Measurements from ENCODE around the gene KCNJ14. TPM values are rescaled to one million over a fixed set of nuclear protein-coding genes. Genes with fewer than 3 reads are reported as not detected.

Gene KCNJ14
- total RNA-seq, 1 donor from 2014 or later: 1.4 TPM

- H3K9ac ChIP-seq (ENCODE audit: low read length): no peak overlapping the region
- H3K27ac ChIP-seq (ENCODE audit: low read depth, low read length): no peak overlapping the region
- H3K79me2 ChIP-seq (ENCODE audit: insufficient read depth, low read length): peaks cover 6% of the 10 kb centered on the region
- H3K36me3 Mint-ChIP-seq (ENCODE audit: low read depth, unreplicated experiment): peaks cover 14% of the 10 kb centered on the region
- no peaks in the 10 kb centered on the region for H3K27me3 ChIP-seq (ENCODE audit: insufficient read depth, low read length)
- H4K20me1 ChIP-seq (ENCODE audit: insufficient read depth, low read length): peaks cover 63% of the 10 kb centered on the region
- FAIRE-seq (no peak), DNase-seq (ENCODE audit: low read depth) (no peak)
- H3K27me3 Mint-ChIP-seq (ENCODE audit: low read depth, unreplicated experiment): no peaks in the 10 kb centered on the region
- no peaks in the 10 kb centered on the region for H3K9me3 ChIP-seq (ENCODE audit: insufficient read depth, low read depth, low read length)
- no peak overlapping the region for H3K4me2 ChIP-seq (ENCODE audit: low read length)
- no peak overlapping the region for H3K4me3 ChIP-seq (ENCODE audit: insufficient read depth, low read depth, low read length)
- no peak overlapping the region for H3K4me3 Mint-ChIP-seq (ENCODE audit: unreplicated experiment)
- H3K27ac Mint-ChIP-seq (ENCODE audit: unreplicated experiment): no peak overlapping the region
- H2AFZ ChIP-seq (ENCODE audit: low read depth, low read length): no peak overlapping the region
- H3K9me3 Mint-ChIP-seq (ENCODE audit: unreplicated experiment): no peaks in the 10 kb centered on the region
- peaks cover 25% of the 10 kb centered on the region for H3K4me1 ChIP-seq (ENCODE audit: insufficient read depth, low read length)
- peaks cover 27% of the 10 kb centered on the region for H3K36me3 ChIP-seq (ENCODE audit: insufficient read depth, low read length)
- H3K4me1 Mint-ChIP-seq (ENCODE audit: low read depth, unreplicated experiment): peaks cover 12% of the 10 kb centered on the region
- TF ChIP-seq CTCF (IDR thresholded peaks at IDR 0.05; ENCODE audit: insufficient read depth, low read depth, low read length) (no peak), EZH2 (IDR thresholded peaks at IDR 0.05; ENCODE audit: insufficient read depth, low read length) (no peak)
These were observed 23.2 kb downstream of the KCNJ14 start for GRCh38 chr19:48478339-48479256.

GRCh38 chr19:48479686-48480085, 24.3 kb downstream of the KCNJ14 start:
- TF ChIP-seq EZH2 (IDR thresholded peaks at IDR 0.05; ENCODE audit: insufficient read depth, low read length) (no peak), CTCF (IDR thresholded peaks at IDR 0.05; ENCODE audit: insufficient read depth, low read depth, low read length) (no peak)

GRCh38 chr19:48480183-48480557, 24.8 kb downstream of the KCNJ14 start:
- no peak overlapping the region for H3K4me3 Mint-ChIP-seq (ENCODE audit: unreplicated experiment)
- TF ChIP-seq CTCF (IDR thresholded peaks at IDR 0.05; ENCODE audit: insufficient read depth, low read depth, low read length) (no peak), EZH2 (IDR thresholded peaks at IDR 0.05; ENCODE audit: insufficient read depth, low read length) (no peak)
- H3K27me3 Mint-ChIP-seq (ENCODE audit: low read depth, unreplicated experiment): no peaks in the 10 kb centered on the region
- peak overlapping the region; percentile 58 for H3K27ac Mint-ChIP-seq (ENCODE audit: unreplicated experiment)
- FAIRE-seq (no peak), DNase-seq (ENCODE audit: low read depth) (no peak)
- Histone ChIP-seq H3K36me3 (ENCODE audit: insufficient read depth, low read length) (peaks cover 18% of the 10 kb centered on the region), H3K9me3 (ENCODE audit: insufficient read depth, low read depth, low read length) (no peaks in the 10 kb centered on the region), H4K20me1 (ENCODE audit: insufficient read depth, low read length) (peaks cover 47% of the 10 kb centered on the region), H3K9ac (ENCODE audit: low read length) (peak overlapping the region; percentile 70), H3K4me2 (ENCODE audit: low read length) (peak overlapping the region; percentile 83), H3K4me1 (ENCODE audit: insufficient read depth, low read length) (peaks cover 25% of the 10 kb centered on the region), H3K4me3 (ENCODE audit: insufficient read depth, low read depth, low read length) (peak overlapping the region; percentile 43), H2AFZ (ENCODE audit: low read depth, low read length) (no peak overlapping the region), H3K27ac (ENCODE audit: low read depth, low read length) (peak overlapping the region; percentile 26), H3K27me3 (ENCODE audit: insufficient read depth, low read length) (no peaks in the 10 kb centered on the region), H3K79me2 (ENCODE audit: insufficient read depth, low read length) (no peaks in the 10 kb centered on the region)
- no peaks in the 10 kb centered on the region for H3K9me3 Mint-ChIP-seq (ENCODE audit: unreplicated experiment)
- peaks cover 13% of the 10 kb centered on the region for H3K36me3 Mint-ChIP-seq (ENCODE audit: low read depth, unreplicated experiment)
- H3K4me1 Mint-ChIP-seq (ENCODE audit: low read depth, unreplicated experiment): peaks cover 12% of the 10 kb centered on the region

More at GRCh38 chr19:48479686-48480085, 24.3 kb downstream of the KCNJ14 start:
- Histone ChIP-seq H3K27me3 (ENCODE audit: insufficient read depth, low read length) (no peaks in the 10 kb centered on the region), H3K9me3 (ENCODE audit: insufficient read depth, low read depth, low read length) (no peaks in the 10 kb centered on the region), H3K4me2 (ENCODE audit: low read length) (peak overlapping the region; percentile 83), H3K79me2 (ENCODE audit: insufficient read depth, low read length) (no peaks in the 10 kb centered on the region), H3K4me3 (ENCODE audit: insufficient read depth, low read depth, low read length) (no peak overlapping the region), H3K4me1 (ENCODE audit: insufficient read depth, low read length) (peaks cover 25% of the 10 kb centered on the region), H4K20me1 (ENCODE audit: insufficient read depth, low read length) (peaks cover 52% of the 10 kb centered on the region), H2AFZ (ENCODE audit: low read depth, low read length) (no peak overlapping the region), H3K27ac (ENCODE audit: low read depth, low read length) (no peak overlapping the region), H3K9ac (ENCODE audit: low read length) (peak overlapping the region; percentile 70), H3K36me3 (ENCODE audit: insufficient read depth, low read length) (peaks cover 23% of the 10 kb centered on the region)
- FAIRE-seq (no peak), DNase-seq (ENCODE audit: low read depth) (no peak)
- Mint-ChIP-seq H3K27me3 (ENCODE audit: low read depth, unreplicated experiment) (no peaks in the 10 kb centered on the region), H3K4me1 (ENCODE audit: low read depth, unreplicated experiment) (peaks cover 12% of the 10 kb centered on the region), H3K27ac (ENCODE audit: unreplicated experiment) (peak overlapping the region; percentile 58), H3K4me3 (ENCODE audit: unreplicated experiment) (peak overlapping the region; percentile 69), H3K9me3 (ENCODE audit: unreplicated experiment) (no peaks in the 10 kb centered on the region), H3K36me3 (ENCODE audit: low read depth, unreplicated experiment) (peaks cover 15% of the 10 kb centered on the region)
